Islet of Langerhans (tissue), 1 donor: ENCODE data around the gene SMAP2.

Source experiments
- FAIRE-seq: peaks from one replicate; lab custom pipeline; 2011; peaks lifted over from hg19 to GRCh38; lab: Jason Lieb, UNC

Gene SMAP2

DNA sequence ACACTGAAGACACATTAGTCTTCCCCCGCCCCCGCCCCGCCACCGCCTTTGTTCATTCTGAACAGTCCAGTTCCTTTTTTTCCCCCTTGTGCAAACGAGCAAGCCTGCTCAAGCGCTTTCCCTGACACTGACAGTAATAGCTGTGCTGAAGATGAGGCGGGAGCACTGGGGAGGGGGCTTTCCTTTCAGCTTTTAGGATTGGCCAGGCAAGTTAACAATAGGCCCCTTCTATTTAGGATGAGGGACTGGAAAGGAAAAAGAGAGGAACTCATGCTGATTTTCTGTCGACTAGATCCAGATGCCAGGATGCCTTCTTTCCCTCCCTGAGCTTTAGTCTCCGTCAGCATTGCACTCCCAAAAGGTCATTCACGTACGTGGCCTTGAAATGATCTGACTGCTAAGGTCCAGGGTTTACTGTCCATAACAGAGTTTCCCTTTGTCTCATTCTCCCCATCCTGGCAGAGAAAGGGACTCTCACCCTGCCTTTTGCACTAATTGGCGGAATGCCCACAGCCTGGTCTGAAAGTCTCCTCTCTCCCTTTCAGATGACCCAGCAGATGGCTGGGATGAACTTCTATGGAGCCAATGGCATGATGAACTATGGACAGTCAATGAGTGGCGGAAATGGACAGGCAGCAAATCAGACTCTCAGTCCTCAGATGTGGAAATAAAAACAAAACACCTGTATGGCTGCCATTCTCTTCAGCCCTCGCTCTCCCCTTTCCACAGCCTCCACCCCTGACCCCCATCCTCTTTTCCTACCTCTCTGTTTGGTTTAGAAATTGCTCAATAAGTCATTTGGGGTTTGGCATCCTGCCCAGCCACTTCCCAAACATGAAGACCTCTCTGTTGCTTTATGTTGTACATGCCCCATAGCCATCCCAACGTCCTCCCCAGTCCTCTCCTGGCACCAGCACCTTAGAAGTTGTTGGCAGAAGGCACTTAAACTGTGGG lies 48.2 kb downstream of the SMAP2 start:
- FAIRE-seq: no peak

DNA sequence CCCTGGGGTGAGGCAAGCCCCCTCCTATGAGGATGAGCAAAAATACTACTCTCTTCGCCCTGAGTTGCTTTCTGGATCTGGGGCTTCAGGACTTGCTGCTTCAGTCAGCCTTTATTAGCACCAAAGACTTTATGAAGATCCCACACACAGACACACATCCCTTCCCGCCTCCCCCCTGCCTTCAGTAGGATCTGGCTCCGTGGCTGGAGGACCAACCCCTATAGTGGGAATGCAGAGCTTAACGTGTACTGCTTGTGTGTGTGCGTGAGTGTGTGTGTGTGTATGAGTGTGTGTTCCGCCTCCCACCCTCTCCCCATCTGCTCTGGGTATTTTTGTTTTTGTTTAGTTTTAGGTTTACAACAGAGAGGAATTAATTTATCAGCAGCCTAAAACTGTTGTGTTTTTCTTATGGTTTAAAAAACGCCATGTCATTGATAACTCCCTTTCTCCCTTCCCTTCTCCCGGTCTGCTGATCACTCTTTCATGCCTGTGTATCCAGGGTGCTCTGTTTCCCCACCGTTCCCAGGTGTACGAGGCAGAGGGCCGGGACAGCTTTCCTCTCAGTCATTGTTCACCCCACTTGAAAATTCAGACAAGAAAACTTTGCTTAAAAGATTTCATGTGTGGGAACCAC lies 49.2 kb downstream of the SMAP2 start:
- no peak for FAIRE-seq

DNA sequence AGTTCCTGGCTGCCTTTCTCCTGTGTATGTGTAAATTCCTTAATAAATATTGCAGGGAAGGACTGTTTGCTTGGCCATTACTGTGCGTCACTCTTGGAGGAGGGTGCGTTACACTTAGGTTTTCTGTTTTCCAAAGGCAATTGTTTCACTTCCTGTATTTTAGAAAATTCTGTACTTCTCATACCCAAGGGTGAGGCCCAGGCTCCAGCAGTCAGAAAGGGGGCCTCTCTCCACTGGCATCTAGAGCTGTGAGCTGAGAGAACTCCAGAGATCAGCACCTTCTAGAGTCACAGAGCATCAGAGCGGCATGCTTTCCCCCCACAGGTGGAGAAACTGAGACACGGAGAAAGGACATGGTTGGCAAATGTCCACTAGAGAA lies 49.7 kb downstream of the SMAP2 start:
- FAIRE-seq: no peak

DNA sequence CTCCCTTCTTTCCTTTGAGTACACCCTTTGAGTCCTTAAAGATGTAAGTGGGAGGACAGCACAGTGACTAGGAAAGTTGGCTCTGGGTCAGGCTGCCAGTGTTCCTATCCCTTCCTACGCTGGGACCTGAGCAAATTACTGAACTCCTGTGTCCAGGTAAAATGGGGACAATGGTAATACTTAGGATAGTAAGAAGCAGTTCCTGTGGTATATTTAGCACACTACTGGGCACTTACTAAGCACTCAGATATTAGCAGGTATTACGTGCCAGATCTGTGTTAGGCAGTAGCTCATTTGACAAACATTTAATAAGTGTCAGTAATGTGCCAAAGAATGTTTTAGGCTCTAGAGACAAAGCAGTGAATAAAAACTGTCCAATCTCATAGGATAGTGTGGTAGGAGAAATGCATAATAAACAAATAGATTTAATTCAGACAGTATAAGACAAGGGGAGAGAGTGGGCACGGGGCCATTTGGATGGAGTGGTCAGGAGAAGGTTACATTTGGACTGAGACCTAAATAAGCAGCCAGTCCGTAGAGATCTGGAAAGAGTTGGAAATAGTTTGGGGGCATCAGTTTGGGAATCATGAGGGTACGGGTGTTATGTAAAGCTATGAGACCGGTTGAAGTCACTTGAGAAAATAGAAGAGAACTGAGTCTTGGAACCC lies 50.6 kb downstream of the SMAP2 start:
- FAIRE-seq: no peak

DNA sequence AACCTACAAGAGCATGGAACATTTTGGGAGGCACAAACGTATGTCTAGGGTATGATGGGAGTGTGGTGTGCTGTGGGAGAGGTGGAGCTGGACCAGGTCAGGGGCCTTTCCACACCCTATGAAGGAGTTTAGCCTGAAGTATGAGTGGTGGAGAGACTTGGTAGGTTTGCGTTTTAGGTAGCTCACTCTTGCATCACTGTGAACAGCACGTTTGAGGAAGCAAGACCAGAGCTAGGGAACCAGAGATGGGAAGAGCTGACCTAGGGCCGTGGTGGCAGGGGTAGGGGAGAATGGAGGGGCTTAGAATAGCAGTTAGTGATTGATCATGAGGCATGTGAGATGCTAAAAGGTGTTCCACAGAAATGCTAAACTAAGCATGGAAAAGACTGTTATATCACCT lies 51.7 kb downstream of the SMAP2 start:
- FAIRE-seq: no peak

DNA sequence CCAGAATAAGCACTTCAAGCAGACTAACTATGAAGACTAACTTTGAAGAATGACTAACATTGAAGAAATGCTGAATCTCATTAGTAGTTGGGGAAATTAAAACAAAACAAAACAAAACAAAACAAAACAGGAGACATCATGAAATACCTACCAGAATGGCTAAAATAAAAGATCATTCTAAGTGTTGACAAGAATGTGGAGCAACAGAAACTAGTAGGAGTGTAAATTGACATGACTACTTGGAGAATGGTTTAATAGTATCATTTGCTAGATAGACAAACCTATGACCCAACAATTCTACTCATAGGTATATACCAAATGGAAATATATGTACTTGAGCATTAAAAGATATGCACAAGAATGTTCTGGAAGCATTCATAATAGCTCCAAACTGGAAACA lies 57.9 kb downstream of the SMAP2 start:
- FAIRE-seq: no peak

DNA sequence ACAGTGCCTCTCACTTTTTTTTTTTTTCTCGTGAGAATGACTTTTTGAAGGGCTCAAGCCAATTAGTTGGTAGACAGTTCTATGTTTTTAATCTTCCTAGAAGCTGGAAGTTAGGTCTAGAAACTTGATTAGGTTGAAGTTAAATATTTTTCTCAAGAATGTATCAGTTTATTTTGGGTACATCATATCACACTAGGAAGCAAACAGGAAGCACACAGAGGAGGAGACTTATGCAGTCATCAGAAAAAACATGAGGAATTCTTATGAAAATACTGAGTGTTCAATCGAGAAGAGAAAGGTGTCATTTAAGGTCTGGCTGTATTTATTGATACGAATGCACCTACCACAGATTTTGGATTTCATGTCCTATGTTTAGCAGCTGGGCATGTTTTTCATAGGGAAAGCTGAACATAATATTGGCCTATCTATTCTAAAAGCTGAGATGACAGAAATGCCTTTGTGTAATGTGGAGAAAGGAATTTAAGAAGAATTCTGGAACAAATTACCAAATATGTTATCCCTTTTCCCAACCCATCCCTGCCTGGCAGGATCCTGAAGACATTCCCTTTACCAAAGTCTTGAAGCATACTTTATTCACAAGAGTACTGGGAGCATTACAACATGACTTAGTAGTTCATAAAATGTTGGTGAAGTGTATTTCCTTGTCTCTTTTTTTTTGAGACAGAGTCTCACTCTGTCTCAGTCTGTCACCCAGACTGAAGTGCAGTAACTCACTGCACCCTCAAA lies 59.3 kb downstream of the SMAP2 start:
- no peak for FAIRE-seq

DNA sequence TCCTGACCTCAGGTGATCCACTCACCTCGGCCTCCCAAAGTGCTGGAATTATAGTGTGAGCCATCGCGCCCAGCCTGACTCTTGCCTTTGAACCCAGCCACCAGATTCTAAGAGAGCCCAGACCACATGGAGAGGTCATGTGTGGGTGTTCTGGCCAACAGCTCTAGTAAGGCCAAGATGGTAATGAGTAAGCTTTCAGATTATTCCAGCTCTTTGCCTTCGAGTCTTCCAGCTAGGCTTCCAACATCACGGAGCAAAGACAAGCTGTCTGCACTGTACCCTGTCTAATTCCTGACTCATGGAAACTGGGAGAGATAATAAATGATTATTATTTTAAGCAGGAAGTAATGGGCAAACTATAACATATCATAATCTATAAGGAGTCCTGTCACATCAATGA lies 61.9 kb downstream of the SMAP2 start:
- FAIRE-seq: no peak

DNA sequence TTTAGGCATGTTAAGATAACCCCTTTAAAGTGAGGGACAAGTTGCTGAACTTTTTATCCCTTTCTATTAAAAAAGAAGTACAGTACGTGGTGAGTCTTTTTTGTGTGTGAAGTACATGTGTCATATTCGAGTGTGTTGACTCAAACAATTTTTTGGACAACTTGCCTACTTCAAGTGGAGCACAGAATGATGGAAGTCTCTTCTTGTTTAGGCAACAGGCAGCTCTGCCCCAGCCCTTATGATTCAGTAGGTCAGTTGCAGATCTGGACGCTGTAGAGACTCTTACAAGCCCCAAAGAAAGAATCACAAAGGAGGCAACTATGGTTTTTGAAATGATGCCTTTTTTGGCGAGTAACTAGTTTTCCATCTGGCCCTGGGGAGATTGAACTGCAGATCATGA lies 62.3 kb downstream of the SMAP2 start:
- FAIRE-seq: no peak

DNA sequence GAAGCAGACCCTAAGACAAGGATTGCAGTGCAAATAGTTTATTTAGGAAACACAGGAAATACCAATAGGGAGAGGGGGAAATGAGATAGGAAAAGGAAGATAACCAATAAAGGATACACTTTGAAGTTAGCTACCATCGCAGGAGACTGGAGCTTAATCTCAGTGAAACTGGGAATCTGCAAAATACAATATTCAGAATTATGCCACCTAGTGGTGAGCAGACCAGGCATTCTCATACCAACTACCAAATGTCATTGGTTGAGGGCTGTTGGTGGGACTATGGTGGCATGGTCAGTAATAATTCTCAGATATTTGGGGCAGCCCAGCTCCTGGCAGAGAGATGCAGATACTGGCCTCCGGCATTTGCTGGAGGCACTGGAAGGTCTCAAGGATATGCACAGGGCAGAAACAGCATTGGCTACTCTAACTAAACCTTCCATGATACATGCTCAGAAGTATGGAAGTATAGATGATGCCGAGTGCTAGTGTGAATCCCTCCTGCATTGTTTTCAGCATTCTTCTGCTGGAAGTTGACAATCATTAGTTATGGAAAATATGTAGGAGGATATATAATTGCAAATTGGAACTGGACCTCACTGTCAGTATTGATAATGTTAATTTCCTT lies 65.0 kb downstream of the SMAP2 start:
- no peak for FAIRE-seq

DNA sequence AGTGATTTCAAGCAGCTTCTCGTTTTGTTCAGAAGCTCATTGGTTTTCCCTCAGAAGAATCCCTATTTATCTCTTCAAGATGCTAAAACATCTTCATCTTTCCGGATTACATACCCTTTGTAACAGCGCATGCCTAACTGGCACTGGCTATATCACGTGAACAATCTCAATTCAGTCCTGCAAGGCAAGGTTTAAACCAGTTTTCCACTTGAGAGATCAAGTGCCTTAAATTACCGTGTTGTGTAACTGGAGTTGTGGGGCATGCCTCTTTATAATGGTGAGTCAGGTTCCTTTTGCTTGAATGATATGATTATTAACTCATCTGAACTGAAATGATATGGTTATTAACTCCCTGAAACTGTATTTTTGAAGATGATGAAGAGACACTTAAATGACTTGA lies 65.7 kb downstream of the SMAP2 start:
- no peak for FAIRE-seq

DNA sequence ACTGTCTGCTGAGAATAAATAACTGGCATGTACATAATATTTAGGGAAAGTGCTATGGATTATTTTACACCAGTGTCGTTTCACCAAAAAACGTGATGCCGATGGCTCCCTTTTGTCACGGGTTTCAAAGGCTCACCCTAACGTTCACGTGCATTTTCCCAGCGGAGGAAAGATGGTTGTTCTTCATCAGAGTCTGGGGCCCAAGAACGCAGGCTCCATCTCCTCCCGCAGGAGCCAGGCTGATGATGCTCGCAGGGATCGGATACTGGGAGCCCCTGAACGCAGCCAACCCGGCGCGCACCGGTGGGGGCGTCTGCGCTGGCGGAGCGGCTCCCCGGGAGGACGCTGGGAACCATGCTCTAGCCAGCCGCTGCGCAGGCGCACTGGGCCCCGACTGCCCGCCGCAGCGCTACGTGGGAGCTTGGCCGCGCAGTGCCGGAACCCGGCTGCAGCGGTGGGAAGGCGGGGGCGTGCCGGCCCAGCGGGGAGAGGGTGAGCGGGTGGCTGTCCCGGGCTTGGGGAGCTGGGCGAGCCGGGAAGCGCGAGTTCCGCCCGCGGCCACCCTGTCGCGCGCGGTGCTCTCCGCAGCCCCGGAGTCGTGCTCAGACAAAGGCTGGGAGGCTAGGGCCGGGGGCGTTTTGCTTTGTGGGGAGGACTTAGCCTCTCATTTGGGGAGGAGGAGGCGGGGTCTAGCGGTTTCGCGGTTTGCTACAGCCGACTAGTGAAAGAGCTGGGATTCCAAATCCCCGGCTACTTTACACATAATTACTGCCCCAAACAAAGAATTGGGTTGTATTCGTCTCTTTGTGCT lies 76.4 kb downstream of the SMAP2 start, which contains the start of gene ZFP69B:
ZFP69B (plus strand) TSS at position 793 of the 811 bp plus-strand sequence. CDS start 486 bp downstream, outside the sequence.
- FAIRE-seq: no peak

DNA sequence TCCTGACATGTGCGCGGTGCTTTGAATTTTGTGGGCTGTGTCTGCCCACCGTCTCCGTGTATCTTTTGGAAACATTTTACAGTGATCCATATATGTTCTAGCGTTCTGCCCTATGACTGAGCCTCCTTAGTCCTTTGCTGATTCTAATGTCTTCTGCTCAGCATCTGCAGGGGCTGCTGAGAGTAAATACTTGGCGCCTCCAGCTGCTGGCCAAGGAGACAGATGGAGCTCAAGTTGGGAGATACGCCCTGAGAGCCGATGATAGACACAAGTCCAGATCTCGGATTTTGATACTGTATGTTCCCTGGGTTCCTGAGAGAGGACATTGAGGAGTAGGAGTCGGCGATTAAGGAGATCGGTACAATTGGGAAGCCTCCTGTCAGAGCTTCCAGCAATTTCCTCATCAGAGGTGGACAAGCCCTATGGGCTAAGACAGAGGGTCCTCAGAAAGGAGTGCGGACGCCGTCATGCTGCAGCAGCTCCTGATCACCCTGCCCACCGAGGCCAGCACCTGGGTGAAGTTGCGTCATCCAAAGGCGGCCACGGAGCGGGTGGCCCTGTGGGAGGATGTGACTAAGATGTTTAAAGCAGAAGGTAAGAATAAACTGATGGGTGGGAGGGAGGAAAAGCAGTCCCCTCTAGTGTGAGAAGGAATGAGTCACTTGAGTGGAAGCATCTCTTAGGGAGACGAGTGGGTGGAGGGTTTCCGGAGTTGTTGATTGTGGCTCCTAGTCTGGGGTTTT lies 77.1 kb downstream of the SMAP2 start:
- FAIRE-seq: no peak

DNA sequence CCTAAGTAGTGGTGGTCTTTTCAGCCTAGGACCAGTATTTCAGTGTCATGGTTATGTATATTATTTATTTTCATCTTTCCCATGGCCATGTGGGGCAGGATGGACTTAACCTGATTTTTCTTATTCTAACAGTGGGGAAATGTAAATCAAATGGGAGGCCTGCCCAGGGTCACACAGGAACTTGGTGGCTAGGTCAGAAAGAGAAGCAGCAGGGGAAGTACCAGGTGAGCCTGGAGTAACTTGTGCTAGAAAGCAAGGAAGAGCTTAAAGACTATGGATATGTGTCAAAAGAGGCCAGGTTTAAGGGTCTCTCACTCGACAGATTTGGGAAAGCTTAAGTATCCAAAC lies 77.7 kb downstream of the SMAP2 start:
- no peak for FAIRE-seq

DNA sequence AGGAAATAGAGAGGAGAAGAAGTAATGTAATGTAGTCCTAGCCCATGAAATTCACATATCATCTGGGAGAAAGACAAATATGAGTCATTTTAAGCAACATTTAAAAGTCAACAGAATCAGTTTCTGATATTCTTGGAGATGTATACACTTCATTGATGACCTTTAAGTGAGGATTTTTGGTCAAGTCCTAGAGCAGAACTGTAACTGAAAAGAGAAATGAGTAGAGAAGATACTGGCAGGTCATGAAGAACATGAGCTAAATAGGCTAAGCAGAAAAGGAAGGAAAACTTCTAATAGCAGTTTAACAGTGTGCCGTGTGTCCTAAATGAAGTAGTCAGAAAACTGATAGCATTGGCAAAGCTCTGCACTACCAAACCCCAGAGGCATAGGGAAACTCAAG lies 81.3 kb downstream of the SMAP2 start:
- no peak for FAIRE-seq

DNA sequence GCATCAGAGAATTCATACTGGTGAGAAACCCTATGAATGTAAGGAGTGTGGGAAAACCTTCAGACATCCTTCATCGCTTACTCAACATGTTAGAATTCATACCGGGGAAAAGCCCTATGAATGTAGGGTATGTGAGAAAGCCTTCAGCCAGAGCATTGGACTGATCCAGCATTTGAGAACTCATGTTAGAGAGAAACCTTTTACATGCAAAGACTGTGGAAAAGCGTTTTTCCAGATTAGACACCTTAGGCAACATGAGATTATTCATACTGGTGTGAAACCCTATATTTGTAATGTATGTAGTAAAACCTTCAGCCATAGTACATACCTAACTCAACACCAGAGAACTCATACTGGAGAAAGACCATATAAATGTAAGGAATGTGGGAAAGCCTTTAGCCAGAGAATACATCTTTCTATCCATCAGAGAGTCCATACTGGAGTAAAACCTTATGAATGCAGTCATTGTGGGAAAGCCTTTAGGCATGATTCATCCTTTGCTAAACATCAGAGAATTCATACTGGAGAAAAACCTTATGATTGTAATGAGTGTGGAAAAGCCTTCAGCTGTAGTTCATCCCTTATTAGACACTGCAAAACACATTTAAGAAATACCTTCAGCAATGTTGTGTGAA lies 89.5 kb downstream of the SMAP2 start:
- FAIRE-seq: no peak

DNA sequence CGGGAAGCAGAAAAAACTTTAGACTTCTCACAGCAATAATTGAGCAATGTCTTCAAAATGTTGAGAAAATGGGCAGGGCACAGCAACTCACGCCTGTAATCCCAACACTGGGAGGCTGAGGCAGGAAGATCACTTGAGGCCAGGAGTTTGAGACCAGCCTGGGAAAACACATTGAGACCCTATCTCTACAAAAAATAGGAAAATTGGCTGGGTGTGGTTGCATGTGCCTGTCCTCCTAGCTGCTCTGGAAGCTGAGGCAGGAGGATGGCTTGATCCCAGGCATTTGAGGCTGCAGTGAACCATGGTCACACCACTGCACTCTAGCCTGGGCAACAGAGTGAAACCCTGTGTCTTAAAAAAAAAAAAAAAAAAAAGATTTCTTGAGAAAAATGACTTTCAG lies 95.8 kb downstream of the SMAP2 start:
- FAIRE-seq: no peak
